Stimulated activated CD4-positive, alpha-beta T cell treated with anti-CD3 and anti-CD28 coated beads, Interleukin-2, amount 100 ng/mL, for 24 hours (primary cell): ENCODE results near the gene TBX15.

Experiments used
- DNase-seq, 2 donors: peaks; one replicate each; pipeline ENCODE4 v3.0.0-alpha.2; 2020

TBX15 gene

DNA sequence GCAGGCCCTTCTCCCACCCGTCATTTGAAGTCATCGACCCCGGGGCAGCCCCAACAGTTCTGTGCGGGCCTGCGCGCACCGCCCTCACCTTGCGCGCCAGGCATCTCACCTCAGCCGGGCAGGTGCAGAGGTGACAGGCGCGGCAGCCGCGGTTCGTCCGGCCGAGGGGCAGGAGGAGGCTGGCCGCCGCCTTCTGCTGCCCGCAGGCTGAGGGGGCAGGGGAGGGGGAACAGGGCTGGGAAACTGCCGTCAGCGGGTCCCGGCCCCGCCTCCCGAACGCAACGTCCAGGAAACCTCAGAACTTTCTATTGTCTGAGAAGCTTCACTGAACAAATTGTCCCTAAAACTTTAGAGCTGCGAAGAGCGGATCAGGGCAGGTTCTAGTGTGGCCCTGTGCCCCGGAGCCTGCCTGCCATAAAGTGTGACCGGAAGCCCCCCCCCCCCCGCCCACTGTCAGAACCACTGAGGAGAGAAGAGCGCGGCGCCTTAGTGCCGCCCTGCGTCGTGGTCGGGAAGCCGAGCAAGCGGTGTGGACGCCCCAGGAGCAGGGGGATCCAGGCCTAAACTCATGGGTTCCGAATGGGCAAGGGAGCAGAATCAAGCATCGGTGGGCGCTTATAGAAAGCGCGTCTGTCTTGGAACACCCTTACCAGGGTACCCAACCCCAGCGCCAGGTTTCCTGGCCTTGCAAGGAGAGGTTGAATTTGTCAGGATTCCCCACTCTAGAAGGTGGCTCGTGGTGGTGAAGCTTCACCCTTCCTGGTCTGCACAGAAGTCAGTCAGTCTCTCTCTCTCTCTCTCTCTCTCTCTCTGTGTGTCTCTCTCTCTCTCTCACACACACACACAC is 13.3 kb upstream of the TBX15 start:
- no peak for DNase-seq

DNA sequence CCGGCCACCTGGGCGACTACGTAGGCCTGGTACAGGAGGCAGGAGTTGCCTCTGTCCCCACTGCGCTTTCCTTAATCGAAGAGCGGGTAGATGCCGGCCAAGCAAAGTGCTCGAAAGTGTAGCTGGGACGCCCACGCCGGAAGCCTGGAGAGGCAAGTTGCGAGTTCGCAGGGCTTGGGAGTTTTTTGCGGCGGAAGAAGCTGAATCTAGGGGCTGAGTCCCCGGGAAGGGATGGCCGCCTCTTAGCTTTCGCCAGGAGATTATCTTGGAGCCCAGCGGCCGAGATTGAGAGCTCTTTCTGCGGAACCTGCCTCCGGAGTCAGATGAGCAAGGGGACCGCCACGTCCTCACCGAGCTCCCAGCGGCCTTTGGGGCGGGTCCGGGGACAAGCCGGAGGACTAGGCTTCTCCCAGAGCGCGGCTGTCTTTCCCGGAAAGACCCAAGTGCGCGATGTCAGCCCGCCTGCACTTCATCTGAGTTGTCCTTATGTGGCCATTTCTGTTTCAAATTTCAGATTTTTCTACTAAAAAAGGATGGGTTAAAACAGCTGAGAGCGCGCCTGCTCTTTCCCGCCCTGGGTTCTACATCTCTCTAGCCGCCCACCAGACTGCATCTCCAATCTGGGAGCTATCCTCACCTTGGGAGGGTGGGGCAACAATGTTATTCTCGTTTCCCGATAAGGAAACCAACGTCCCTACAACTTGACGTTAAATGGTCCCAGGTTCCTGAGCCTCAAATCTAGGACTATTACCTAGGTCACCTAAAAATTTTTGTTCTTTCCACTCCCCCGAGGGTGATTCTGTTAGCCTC is 12.4 kb upstream of the TBX15 start:
- DNase-seq: no peak

DNA sequence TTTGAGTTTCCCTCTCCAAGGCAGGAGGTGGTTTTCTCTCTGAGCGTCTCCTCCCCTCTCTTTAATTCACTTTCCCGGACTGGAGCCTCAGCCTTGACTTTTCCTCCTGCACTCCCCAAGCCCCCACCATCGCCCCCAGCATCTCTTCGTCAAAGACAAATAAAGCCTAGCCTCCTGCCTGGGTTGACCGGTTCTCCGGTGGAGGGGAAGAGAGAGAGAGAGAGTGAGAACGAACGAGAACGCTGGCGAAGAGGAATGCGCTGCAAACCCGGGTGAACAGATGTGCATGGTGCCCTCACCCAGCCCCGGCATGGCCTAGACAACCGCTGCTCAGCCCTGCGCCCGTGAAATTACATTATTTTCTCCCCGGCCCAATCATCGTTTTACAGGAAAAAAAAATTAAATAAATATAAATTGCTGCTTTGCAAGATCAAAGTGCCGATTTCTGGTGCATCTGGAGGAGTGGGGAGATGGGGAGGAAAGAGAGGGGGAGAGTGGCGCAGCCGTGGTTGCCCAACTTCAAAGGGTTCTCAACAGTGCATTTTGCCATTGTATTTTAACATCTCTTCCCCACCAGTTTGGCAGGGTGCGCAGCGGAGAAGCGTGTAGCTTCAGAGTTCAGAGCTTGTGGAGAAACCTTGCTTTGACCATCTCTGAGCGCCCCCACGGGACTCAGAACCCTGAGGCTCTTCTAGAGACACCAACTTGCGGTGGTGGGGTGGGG is 11.4 kb upstream of the TBX15 start:
- DNase-seq: no peak

- no peak for DNase-seq
Observed at GRCh38 chr1:118998171-118998570, 10.0 kb upstream of the TBX15 start.

DNA sequence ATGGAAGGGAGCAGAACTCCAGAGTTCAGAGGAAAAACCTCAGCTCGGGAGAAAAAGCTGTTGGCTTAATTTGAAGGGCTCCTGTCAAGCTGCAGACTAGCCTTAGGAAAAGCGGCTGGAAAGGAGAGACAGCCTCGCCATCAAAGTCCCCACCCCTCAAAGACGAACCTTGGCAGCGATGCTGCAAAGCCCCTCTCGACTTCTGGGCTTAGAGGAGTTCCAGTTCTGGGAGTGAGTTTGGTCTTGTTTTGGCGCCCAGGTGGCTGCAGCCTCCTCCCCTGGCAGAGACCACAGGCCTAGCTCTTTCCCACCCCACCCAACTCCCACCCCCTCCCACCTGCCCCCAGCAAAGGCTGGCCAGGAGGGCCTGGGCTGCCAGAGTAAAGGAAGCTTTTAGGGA is 9.1 kb upstream of the TBX15 start:
- DNase-seq: no peak

- DNase-seq: no peak
Observed at GRCh38 chr1:118995312-118996016, 7.3 kb upstream of the TBX15 start.

GRCh38 chr1:118993700-118994026 is 5.5 kb upstream of the TBX15 start:
- DNase-seq: no peak

DNA sequence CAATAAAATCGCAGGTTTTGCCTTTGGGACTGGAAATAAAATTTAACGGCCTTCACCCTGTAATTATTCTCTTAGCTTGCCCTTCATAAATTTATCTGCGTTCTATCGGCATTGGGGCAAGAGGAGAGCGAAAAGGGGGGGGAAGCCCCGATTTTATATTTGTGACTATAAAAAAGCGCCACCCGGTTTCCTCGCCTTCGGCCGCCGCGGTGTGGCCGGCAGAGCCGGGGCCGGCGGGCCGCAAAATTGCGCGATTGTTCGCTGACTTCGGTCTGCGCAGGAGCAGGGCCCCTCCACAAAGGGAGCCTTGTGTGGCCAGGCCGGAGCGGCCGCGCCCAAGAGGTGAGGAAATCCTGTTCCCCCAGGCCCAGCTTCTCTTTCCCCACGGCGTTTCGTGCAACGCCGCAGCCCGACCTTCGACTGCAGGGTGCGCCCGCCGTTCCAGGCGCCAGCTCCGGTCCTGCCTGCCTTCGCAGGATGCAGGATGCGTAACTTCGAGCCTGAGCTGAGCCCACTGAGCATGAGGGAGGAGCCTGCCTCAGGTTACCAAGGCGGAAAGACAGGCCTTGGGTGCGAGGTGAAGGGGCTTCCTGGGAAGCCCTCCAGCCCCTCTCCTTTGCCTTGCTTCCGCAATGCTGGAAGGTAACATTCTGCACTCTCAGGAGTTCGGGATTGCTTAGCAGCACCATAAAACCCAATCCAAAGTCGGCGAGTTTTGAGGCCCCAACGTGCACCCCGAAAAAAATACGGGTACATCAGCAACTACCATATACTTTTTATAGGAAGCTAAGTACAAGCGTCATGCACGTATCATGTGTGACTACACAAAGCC is 4.9 kb upstream of the TBX15 start:
- no peak for DNase-seq

DNA sequence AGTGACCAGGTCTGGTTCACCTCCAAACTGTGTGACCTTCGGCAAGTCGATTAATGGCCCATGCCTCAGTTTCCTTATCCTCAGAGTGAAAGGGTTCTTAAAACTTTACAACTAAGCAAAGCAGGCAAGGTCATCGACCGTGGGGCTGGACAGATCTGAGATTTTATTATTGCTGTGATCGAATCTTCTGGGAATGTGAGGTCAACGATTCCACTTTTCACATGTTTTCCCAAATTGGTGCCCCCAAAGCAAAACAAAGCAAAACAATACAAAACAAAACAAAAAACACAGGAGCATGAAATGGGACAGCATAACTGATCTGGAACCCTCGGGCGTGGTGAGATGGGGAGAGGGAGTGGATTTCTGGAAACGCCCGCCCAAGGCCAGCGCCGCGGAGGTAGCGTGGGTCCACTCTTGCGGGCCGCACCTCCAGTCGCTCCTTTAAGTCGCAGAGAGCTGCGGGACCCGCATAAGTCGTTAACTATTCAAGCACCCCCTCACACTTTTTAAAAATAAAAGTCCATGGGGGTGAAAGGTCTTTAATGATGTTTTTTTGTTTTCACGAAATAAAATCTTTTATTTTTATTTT is 4.2 kb upstream of the TBX15 start:
- DNase-seq: no peak

DNA sequence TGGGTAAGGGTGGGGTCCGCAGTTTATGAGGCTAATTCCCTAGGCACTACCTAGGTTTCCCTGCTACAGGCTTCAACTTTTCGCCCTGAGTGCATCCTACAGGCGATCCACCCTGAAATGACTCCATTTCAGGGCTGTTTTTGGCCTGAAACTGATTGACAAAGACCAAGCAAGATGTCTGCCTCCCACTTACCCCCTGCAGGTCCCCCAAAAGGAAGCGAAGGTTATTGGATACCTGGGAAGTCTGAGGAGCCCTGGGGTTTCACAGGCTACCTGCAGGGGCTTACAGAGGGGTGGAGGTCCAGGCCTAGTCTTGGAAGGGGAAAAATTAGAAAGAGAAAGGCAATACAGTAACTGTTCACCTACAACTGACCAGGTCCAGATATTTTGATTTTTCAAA is 3.3 kb upstream of the TBX15 start:
- no peak for DNase-seq

GRCh38 chr1:118990513-118991152 is 2.5 kb upstream of the TBX15 start:
- no peak for DNase-seq

GRCh38 chr1:118989878-118990378 is 1.8 kb upstream of the TBX15 start:
- DNase-seq: no peak

GRCh38 chr1:118989006-118989815 is 1.1 kb upstream of the TBX15 start:
- DNase-seq: no peak

DNA sequence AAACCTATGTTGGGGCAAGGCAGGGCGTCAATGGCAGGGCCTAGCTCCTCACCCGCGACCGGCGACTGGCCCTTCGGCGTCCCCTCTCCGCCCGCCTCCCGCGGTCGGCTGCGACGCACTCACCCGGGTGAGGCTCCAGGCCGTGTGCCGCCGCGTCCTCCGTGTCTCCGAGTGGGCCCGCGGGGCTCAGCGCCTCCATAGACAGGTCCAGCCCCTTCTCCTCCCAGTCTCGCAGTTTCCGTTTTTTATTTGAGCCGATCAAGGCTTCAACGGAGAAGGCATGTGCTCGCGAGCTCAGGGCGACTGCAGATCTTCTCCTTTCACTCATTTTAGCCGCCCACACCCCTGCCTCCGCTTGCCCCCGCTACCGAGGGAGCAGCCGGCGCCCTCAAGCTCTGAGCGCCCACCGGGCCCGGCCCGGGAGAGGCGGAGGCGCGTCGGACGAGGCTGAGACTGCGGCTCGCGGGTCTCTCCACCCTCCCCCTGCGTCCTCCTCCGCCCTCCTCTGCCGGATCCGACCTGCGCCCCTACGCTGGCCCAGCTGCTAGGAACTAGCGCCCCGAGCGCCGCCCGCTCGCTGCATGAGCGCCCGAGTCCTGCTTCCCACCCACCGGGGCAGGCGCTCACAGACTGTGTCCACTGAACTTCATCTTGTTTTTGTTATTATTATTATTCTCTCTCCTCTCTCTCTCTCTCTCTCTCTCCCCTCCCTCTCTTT is 516 bp downstream of the TBX15 start:
- no peak for DNase-seq

- no peak for DNase-seq
Observed at GRCh38 chr1:118986555-118987467, 1.3 kb downstream of the TBX15 start.

DNA sequence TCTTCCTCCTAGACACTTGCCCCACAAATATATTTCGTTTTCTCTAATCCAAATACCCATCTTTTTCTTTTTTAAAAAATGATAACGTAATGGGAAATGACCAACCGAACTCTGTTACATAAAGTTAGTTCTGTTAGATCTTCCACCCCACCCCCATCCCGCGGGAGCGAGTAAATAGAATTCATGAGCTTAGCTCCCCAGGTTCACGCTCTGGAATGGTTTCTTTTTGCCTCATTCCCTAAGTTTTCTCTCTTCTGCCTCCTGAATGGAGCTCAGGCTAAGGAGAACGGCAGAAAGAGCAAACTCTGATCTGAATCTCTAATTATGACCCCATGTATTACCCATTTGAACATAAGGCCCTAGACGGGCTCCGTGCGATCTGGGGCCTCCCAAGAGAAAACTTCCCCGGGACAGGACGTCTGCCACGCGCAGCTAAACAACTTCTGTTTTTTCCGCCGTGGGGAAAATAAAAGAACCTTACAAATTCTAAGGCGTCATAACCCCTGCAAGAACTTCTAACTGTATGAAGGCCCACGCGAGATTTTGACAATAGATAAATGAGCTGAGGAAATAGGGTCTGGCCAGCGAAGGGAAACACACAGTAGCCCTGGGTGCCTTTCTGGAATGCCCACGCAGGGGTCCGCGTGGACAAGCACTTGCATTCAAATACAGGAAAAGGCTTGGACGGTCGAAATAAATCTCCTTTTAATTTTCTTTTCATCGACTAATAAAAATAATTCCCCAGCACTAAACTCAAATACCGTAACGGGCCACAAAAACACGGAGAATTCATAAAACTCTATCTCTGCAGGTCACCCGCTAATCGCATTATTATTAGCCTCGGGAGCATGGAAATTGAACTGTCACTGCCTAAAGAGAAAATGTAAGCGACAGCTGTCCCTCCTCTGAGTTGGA is 2.2 kb downstream of the TBX15 start:
- DNase-seq: no peak
